AG04449 (cell line): ENCODE results near the gene RBM45.

Source experiments
- CTCF ChIA-PET: fragments of 350-600 bp; formaldehyde crosslinking; extraction: SDS; loops from one replicate; lab custom pipeline; 2021; ENCODE audit warnings: antibody characterized with exemption; lab: Yijun Ruan, JAX
- POLR2A ChIA-PET: fragments of 400-600, 350-600 bp; formaldehyde crosslinking; extraction: SDS; loops from one replicate; lab custom pipeline; 2020; ENCODE audit warnings: antibody characterized with exemption, inconsistent platforms; lab: Yijun Ruan, JAX
- DNase-seq: peaks from one replicate; pipeline ENCODE4 v3.0.0-alpha.2; 2010; ENCODE audit warnings: low read depth, low spot score
- H3K4me3 ChIP-seq: 2 replicates; pipeline ENCODE4 v1.5.1; 2011; ENCODE audit warnings: low read depth, mild to moderate bottlenecking, control low read depth, low read length
- TF ChIP-seq, protein P1 (sequence below): IDR thresholded peaks from one replicate; pipeline ENCODE4 v1.5.1; 2011; ENCODE audit warnings: mild to moderate bottlenecking, moderate library complexity, low read length, control low read depth, inconsistent platforms; ENCODE audit not compliant: insufficient read depth; ENCODE audit errors: missing control alignments

RBM45 gene

DNA sequence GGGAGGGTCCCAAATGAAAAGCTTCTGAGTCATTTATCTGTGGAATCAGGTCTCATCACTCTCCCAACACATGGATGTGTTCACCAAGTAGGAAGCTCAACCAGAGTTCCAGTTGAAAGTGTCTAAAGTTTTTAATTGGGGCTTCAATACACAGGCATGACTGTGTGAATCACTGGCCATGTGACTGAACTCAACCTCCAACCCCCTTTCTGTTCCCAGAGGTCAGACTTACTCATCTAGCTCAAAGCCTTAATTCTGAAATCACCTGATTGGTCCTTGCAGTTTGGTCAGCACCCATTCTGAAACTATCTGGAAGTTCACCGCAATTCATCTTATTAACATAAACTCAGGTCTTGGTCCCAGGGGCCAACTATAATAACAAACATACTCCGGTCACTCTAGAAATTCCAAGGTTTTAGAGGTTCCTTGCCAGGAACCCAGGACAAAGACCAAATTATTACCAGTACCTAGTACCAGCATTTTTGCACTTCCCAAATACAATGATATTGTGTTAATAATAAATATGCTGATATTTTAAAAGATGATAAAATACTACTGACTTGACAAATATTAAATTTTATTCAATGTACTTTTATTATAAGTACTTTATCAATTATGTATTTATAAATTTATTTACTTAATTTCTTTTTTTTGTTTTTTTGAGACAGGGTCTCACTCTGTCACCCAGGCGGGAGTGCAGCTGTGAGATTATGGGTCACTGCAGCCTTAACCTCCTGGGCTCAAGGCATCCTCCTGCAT is 10.7 kb upstream of the RBM45 start:
- POLR2A ChIA-PET, result no interaction called here

DNA sequence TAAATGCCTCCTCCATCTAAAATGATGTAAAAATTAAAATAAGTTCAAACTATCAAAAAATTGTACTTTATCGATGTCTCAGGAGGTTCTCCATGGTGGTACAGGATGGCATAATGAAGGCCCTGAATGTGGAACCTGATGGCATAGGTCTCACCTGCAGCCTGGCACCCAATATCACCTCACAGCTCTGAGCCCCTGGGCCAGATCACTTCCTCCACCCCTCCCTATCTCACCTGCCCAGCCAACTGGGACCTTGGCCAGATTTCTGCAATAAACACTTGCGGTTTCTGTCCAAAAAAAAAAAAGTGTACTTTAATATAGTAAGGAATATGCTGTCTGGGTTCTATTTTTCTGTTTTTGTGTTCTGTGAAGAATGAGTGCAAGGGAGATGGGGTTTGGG is 6.7 kb upstream of the RBM45 start:
- CTCF ChIA-PET, result interaction anchor here (1.1 to 3.3 kb wide), 6 partner anchors 9 to 314 kb away, joined by 4 to 13 read pairs (median 6); no protein-coding TSS in a partner anchor
- no peak overlapping the region for H3K4me3 ChIP-seq
- TF ChIP-seq, protein P1, sequence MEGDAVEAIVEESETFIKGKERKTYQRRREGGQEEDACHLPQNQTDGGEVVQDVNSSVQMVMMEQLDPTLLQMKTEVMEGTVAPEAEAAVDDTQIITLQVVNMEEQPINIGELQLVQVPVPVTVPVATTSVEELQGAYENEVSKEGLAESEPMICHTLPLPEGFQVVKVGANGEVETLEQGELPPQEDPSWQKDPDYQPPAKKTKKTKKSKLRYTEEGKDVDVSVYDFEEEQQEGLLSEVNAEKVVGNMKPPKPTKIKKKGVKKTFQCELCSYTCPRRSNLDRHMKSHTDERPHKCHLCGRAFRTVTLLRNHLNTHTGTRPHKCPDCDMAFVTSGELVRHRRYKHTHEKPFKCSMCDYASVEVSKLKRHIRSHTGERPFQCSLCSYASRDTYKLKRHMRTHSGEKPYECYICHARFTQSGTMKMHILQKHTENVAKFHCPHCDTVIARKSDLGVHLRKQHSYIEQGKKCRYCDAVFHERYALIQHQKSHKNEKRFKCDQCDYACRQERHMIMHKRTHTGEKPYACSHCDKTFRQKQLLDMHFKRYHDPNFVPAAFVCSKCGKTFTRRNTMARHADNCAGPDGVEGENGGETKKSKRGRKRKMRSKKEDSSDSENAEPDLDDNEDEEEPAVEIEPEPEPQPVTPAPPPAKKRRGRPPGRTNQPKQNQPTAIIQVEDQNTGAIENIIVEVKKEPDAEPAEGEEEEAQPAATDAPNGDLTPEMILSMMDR, result no peak
- DNase-seq, result no peak
- POLR2A ChIA-PET, result no interaction called here

More for the DNA sequence above, 10.7 kb upstream of the RBM45 start:
- no peak for DNase-seq
- CTCF ChIA-PET, result interaction anchor here (0.7 to 1.9 kb wide), 2 partner anchors 10 to 12 kb away, joined by 3 to 21 read pairs; partner anchors contain the start of gene RBM45
- TF ChIP-seq, protein P1, result no peak
- no peak overlapping the region for H3K4me3 ChIP-seq

DNA sequence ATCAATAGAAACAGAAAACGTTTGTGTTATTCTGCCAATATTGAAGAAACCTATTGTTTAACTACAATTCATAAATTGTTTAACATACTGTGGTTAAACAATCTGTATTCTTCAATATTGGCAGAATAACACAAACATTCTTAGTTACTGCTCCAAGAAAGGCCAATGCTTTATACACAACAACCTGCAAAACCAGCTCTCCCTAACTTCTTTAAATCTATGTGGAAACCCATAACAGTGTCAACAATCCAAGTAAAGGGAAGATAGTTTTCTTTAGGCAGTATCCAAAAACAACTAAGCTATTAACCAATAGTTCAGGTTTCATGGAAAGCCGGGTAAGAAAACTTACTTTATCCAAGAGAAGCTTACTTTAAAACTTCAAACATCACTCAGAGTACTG is 6.2 kb upstream of the RBM45 start:
- H3K4me3 ChIP-seq, result no peak overlapping the region
- TF ChIP-seq, protein P1, result no peak
- DNase-seq, result no peak
- POLR2A ChIA-PET, result no interaction called here
- CTCF ChIA-PET, result interaction anchor here (1.1 to 3.3 kb wide), 5 partner anchors 9 to 313 kb away, joined by 4 to 13 read pairs (median 6); no protein-coding TSS in a partner anchor

DNA sequence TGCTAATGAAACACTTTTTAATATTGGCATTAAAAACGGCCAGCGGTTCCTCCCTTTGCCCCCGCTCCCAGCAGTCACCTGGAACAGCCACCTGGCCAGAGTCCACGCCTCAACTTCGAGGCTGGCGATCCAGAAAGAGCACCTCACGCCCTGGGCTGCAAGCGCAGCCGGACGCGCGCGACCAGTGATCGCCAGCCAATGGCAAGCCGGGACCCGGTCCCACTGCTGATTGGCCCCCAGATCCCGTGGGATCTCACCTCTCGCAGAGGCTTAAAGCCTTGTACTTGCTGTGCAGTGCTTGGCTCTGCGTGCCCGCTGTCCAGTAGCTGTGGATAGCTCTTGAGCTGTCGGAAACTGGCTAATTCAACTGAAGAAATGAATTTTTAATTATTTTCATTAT is 4.1 kb upstream of the RBM45 start:
- POLR2A ChIA-PET, result no interaction called here

DNA sequence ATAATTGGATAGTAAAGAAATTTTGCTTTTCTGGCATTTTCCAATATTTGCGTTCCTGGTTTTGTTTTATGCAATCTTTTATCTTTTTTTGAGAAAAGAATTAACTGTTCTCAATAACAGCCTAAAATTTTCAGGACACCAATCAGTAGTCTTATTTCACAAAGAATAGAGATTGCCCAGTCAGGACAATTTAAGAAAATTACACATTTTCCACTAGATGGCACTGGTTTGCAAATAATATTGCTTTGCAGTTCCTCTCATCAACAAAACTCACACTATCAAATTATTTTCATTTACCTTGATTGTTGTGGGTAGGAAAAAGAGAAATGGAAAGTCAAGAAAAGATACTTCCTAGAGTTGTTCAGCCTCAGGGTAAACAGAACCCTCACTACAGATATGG is 2.4 kb upstream of the RBM45 start:
- POLR2A ChIA-PET, result no interaction called here
- no peak overlapping the region for H3K4me3 ChIP-seq
- CTCF ChIA-PET, result interaction anchor here (1.5 to 12.3 kb wide), 11 partner anchors 9 to 310 kb away, joined by 6 to 282 read pairs (median 27); partner anchors contain the start of gene PDE11A
- no peak for DNase-seq
- TF ChIP-seq, protein P1, result no peak

More for the DNA sequence above, 4.1 kb upstream of the RBM45 start:
- H3K4me3 ChIP-seq, result no peak overlapping the region
- CTCF ChIA-PET, result interaction anchor here (1.2 to 2.1 kb wide), 3 partner anchors 20 to 308 kb away, joined by 3 to 16 read pairs (median 5); no protein-coding TSS in a partner anchor
- TF ChIP-seq, protein P1, result no peak
- DNase-seq, result no peak

DNA sequence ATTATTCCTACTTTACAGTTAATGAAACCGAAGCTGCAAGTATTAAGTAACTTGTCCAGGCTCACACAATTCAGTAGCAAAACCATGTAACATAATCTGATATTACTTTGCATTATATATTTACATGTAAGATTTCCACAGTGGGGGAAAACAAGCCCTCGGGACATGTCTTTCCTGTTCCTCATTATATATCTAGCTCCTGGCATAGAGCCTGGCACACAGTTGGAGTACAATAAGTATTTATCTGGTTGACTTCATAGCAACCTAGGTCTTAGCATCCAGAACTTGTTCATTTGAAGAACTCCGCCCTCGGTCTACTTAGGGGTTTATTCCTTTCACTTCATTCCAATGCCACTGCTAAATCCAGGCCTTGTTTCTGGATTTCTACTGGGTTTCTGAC is 1.6 kb upstream of the RBM45 start:
- TF ChIP-seq, protein P1, result no peak
- DNase-seq, result no peak
- no peak overlapping the region for H3K4me3 ChIP-seq
- POLR2A ChIA-PET, result no interaction called here
- CTCF ChIA-PET, result interaction anchor here (0.5 to 12.3 kb wide), 18 partner anchors 10 to 366 kb away, joined by 3 to 282 read pairs (median 10); partner anchors contain the start of gene PDE11A
